Right lobe of liver (tissue), 4 donors: Measurements from ENCODE around the gene TNFRSF11A.

Experiments
- CTCF ChIP-seq, 4 donors: fragments of 200-600 bp in 3 of 4; fragments of 450-650 bp in 1 of 4; IDR thresholded peaks; one replicate each; pipeline versions ENCODE4 v1.5.1 to v1.8.0; 2016 to 2022; ENCODE audit warnings: antibody characterized with exemption in 4 of 4, mild to moderate bottlenecking in 2 of 4
- POLR2A ChIP-seq: fragments of 450-650 bp; IDR thresholded peaks from one replicate; pipeline ENCODE4 v1.6.1; 2017; ENCODE audit warnings: antibody characterized with exemption, mild to moderate bottlenecking
- donor health status: DM: no; HTN: no; CAD: no.
- donor health status: DM: no; HTN: no; CAD: no.
- donor health status: DM: no; HTN: yes; CAD: no.

- TF ChIP-seq POLR2A: no peak
- TF ChIP-seq CTCF (IDR thresholded peaks at IDR 0.05): no peak
Measured at GRCh38 chr18:62340996-62341395, 15.9 kb downstream of the TNFRSF11A start.
